CD14-positive monocyte (primary cell): ENCODE results near the gene MATK. TPM values are rescaled to one million over a fixed set of nuclear protein-coding genes. Genes with fewer than 3 reads are reported as not detected.

Source experiments
- DNase-seq, 3 donors: peaks; one replicate each; pipeline ENCODE4 v3.0.0-alpha.2; 2011 to 2022
- H2AFZ ChIP-seq: 2 replicates; pipeline ENCODE4 v1.6.0; 2012; ENCODE audit warnings: mild to moderate bottlenecking, low read depth, low read length, inconsistent platforms; ENCODE audit not compliant: insufficient read depth, poor library complexity, severe bottlenecking
- H3K27ac ChIP-seq, 2 donors: 1 replicate in 1 of 2; 2 replicates in 1 of 2; pipeline ENCODE4 v1.5.1; 2012 to 2013; ENCODE audit warnings: low read length in 2 of 2, control low read depth in 1 of 2, inconsistent platforms in 1 of 2, low read depth in 1 of 2, mild to moderate bottlenecking in 1 of 2
- H3K27me3 ChIP-seq, 2 donors: one replicate each; pipeline versions ENCODE4 v1.6.0 to v1.6.1; 2011 to 2013; ENCODE audit warnings: low read length in 2 of 2; ENCODE audit not compliant: control insufficient read depth in 2 of 2, insufficient read depth in 2 of 2
- H3K36me3 ChIP-seq, 2 donors: replicated peaks in 1 of 2; 1 replicate in 1 of 2; 2 replicates in 1 of 2; pipeline versions ENCODE4 v1.5.1 to v1.6.1; 2012 to 2013; ENCODE audit warnings: low read length in 2 of 2, control low read depth in 1 of 2, inconsistent platforms in 1 of 2, mild to moderate bottlenecking in 1 of 2; ENCODE audit not compliant: insufficient read depth in 2 of 2, control insufficient read depth in 1 of 2
- H3K4me1 ChIP-seq, 2 donors: 1 replicate in 1 of 2; 2 replicates in 1 of 2; pipeline versions ENCODE4 v1.5.1 to v1.6.1; 2012 to 2013; ENCODE audit warnings: low read length in 2 of 2, control low read depth in 1 of 2, inconsistent platforms in 1 of 2, mild to moderate bottlenecking in 1 of 2, moderate library complexity in 1 of 2; ENCODE audit not compliant: insufficient read depth in 2 of 2, control insufficient read depth in 1 of 2
- H3K4me2 ChIP-seq: replicated peaks from 2 replicates; pipeline ENCODE3; 2012; ENCODE audit warnings: low read length, moderate library complexity, mild to moderate bottlenecking; ENCODE audit not compliant: poor library complexity, severe bottlenecking; ENCODE audit errors: extremely low read depth
- H3K4me3 ChIP-seq, 3 experiments: fragments of 200-600 bp in 1 of 3; sonication (generic) in 1 of 3; replicated peaks in 1 of 3; 1 replicate in 2 of 3; 2 replicates in 1 of 3; pipeline ENCODE4 v1.5.1; 2011 to 2013; ENCODE audit warnings: low read length in 3 of 3, mild to moderate bottlenecking in 3 of 3, control low read depth in 2 of 3, low read depth in 2 of 3, inconsistent platforms in 1 of 3, moderate library complexity in 1 of 3
- H3K79me2 ChIP-seq: 2 replicates; pipeline ENCODE4 v1.6.0; 2012; ENCODE audit warnings: mild to moderate bottlenecking, control low read depth, inconsistent platforms, low read length, moderate library complexity; ENCODE audit not compliant: insufficient read depth
- H3K9ac ChIP-seq: 2 replicates; pipeline ENCODE4 v1.6.0; 2017; ENCODE audit warnings: low read length, mild to moderate bottlenecking; ENCODE audit not compliant: insufficient read depth, poor library complexity, severe bottlenecking
- H3K9me3 ChIP-seq, 2 donors: replicated peaks in 1 of 2; 1 replicate in 1 of 2; 2 replicates in 1 of 2; pipeline versions ENCODE4 v1.5.1 to v1.6.1; 2012 to 2013; ENCODE audit warnings: low read length in 2 of 2, control low read depth in 1 of 2; ENCODE audit not compliant: control insufficient read depth in 1 of 2, insufficient read depth in 1 of 2
- H4K20me1 ChIP-seq: 2 replicates; pipeline ENCODE4 v1.6.0; 2012; ENCODE audit warnings: mild to moderate bottlenecking, low read length, control low read depth, moderate library complexity; ENCODE audit not compliant: insufficient read depth
- H3K27ac Mint-ChIP-seq, 7 donors: one replicate each; pipeline ENCODE4 v1.8.0; 2020; ENCODE audit warnings: mild to moderate bottlenecking in 7 of 7, mixed read lengths in 7 of 7, moderate library complexity in 6 of 7, inconsistent platforms in 2 of 7
- H3K27me3 Mint-ChIP-seq, 3 donors: one replicate each; pipeline ENCODE4 v1.8.0; 2021 to 2022; ENCODE audit warnings: low read depth in 3 of 3, mild to moderate bottlenecking in 3 of 3, mixed read lengths in 3 of 3, moderate library complexity in 3 of 3, inconsistent platforms in 1 of 3
- H3K36me3 Mint-ChIP-seq, 2 donors: one replicate each; pipeline ENCODE4 v1.8.0; 2020; ENCODE audit warnings: mixed read lengths in 2 of 2, inconsistent platforms in 1 of 2, mild to moderate bottlenecking in 1 of 2
- H3K4me1 Mint-ChIP-seq: one replicate; pipeline ENCODE4 v1.8.0; 2020; ENCODE audit warnings: mild to moderate bottlenecking, mixed read lengths
- H3K4me3 Mint-ChIP-seq, 2 donors: one replicate each; pipeline ENCODE4 v1.8.0; 2020; ENCODE audit warnings: mild to moderate bottlenecking in 2 of 2, mixed read lengths in 2 of 2, moderate library complexity in 1 of 2
- H3K9me3 Mint-ChIP-seq, 7 donors: one replicate each; pipeline ENCODE4 v1.8.0; 2020 to 2022; ENCODE audit warnings: mixed read lengths in 7 of 7, mild to moderate bottlenecking in 6 of 7, moderate library complexity in 6 of 7, inconsistent platforms in 2 of 7
- WGBS: methylation state at CpG from one replicate; pipeline ENCODE4 v1.1.5; 2013; ENCODE audit warnings: missing lambda C conversion rate; ENCODE audit not compliant: insufficient coverage; 5-methylcytosine and 5-hydroxymethylcytosine counted together
- intact Hi-C, 2 donors: fragments of 100-400 bp; cut with micrococcal nuclease; formaldehyde crosslinking; loops; one replicate each; pipeline versions ENCODE4 v1.15.0 to v1.15.1; 2023
- polyA plus RNA-seq, 3 donors: library from polyadenylated mRNA; depleted of rRNA in 1 of 3; unstranded in 2 of 3; stranded (reverse) in 1 of 3; fragments of 300-500 nt in 2 of 3; fragments of >200 nt in 1 of 3; fragmentation: Illumina TruSeq in 2 of 3; gene quantifications; 1 replicate in 2 of 3; 2 replicates in 1 of 3; pipeline ENCODE4 v1.2.3, GENCODE V29; 2012 to 2021
- TF ChIP-seq, protein P1 (sequence below): fragments of 200-600 bp; IDR thresholded peaks from one replicate; pipeline ENCODE4 v1.8.0; 2022; ENCODE audit warnings: antibody characterized with exemption, mild to moderate bottlenecking

MATK gene
- polyA plus RNA-seq, 3 donors = 0.20 to 0.44 (median 0.35) TPM

DNA sequence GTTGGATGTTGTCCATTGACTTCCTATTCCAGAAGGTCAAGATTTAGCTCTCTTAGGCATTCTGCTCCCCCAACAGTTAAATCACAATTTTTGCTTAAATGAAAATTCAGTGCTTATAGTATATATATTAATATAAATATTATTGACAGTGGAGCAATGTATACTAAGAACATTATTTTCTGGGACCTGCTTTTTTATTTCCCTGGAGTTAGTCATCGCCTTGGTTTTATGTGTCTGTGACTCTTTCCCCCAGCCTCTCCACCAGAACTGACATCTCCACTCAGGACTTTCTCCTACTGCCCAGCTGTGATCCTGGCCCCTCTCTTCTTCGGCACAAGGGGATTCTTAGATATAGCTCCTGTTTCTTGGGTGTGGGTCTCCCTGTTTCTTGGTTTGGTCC, 10.2 kb upstream of the MATK start:
- Histone ChIP-seq H4K20me1 (no peaks in the 10 kb centered on the region), H3K4me2 (no peak overlapping the region), H3K4me1 (peaks cover 2 to 6% of the 10 kb centered on the region in 2 donors), H3K36me3 (no peaks in the 10 kb centered on the region), H2AFZ (no peak overlapping the region), H3K9ac (no peak overlapping the region), H3K27ac (no peak overlapping the region), H3K79me2 (no peaks in the 10 kb centered on the region), H3K4me3 (no peak overlapping the region), H3K27me3 (peaks cover 4 to 17% of the 10 kb centered on the region in 2 donors), H3K9me3 (peaks cover 2 to 5% of the 10 kb centered on the region in 2 donors)
- intact Hi-C loops = no loop called here
- Mint-ChIP-seq H3K9me3 (peaks cover 6 to 25% (median 11%) of the 10 kb centered on the region in 7 donors), H3K27ac (no peak overlapping the region), H3K27me3 (peaks cover 31 to 42% (median 34%) of the 10 kb centered on the region in 3 donors), H3K4me3 (no peak overlapping the region), H3K36me3 (peaks cover 0 to 2% of the 10 kb centered on the region in 2 donors), H3K4me1 (peaks cover 5% of the 10 kb centered on the region)
- no peak for DNase-seq
- no CpG with 5 or more reads among the region's 2 CpGs for WGBS
- TF ChIP-seq, protein P1, sequence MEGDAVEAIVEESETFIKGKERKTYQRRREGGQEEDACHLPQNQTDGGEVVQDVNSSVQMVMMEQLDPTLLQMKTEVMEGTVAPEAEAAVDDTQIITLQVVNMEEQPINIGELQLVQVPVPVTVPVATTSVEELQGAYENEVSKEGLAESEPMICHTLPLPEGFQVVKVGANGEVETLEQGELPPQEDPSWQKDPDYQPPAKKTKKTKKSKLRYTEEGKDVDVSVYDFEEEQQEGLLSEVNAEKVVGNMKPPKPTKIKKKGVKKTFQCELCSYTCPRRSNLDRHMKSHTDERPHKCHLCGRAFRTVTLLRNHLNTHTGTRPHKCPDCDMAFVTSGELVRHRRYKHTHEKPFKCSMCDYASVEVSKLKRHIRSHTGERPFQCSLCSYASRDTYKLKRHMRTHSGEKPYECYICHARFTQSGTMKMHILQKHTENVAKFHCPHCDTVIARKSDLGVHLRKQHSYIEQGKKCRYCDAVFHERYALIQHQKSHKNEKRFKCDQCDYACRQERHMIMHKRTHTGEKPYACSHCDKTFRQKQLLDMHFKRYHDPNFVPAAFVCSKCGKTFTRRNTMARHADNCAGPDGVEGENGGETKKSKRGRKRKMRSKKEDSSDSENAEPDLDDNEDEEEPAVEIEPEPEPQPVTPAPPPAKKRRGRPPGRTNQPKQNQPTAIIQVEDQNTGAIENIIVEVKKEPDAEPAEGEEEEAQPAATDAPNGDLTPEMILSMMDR = no peak

DNA sequence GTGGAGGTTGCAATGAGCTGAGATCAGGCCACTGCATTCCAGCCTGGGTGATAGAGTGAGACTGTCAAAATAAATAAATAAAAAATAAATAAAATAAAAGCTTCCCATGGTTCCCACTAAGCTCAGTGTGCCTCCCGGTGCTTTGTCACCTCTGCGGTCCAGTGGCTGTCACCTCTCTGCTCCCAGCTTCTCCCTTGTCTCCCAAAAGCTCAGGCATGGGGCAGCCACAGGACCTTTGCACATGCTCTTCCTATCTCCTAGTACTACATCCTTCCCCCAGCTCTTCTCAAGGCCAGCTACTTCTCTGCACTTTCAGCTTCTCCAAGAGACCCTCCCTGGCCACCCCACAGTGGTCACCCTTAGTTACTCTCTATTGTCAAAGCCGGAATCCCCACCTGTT, 7.6 kb upstream of the MATK start:
- H3K4me1 Mint-ChIP-seq = no peaks in the 10 kb centered on the region

More for the DNA sequence above, 7.6 kb upstream of the MATK start:
- no peak overlapping the region for H3K4me3 ChIP-seq
- Mint-ChIP-seq H3K27me3 (peaks cover 10 to 19% (median 15%) of the 10 kb centered on the region in 3 donors), H3K27ac (no peak overlapping the region), H3K9me3 (peaks cover 6 to 24% (median 17%) of the 10 kb centered on the region in 7 donors), H3K4me3 (no peak overlapping the region), H3K36me3 (no peaks in the 10 kb centered on the region)
- no peaks in the 10 kb centered on the region for H4K20me1 ChIP-seq
- H2AFZ ChIP-seq = no peak overlapping the region
- TF ChIP-seq, protein P1 = no peak
- H3K4me1 ChIP-seq = no peaks in the 10 kb centered on the region
- DNase-seq = no peak
- no peak overlapping the region for H3K27ac ChIP-seq
- no peaks in the 10 kb centered on the region for H3K36me3 ChIP-seq
- no peak overlapping the region for H3K4me2 ChIP-seq
- H3K79me2 ChIP-seq = no peaks in the 10 kb centered on the region
- 90% methylated on average over 3 of the region's 3 CpGs for WGBS
- H3K9ac ChIP-seq = no peak overlapping the region
- H3K27me3 ChIP-seq = no peaks in the 10 kb centered on the region
- intact Hi-C loops = no loop called here
- peaks cover 2 to 5% of the 10 kb centered on the region in 2 donors for H3K9me3 ChIP-seq
